BLaER1 treated with 17β-estradiol and CSF1 and Interleukin-3, amounts not matched to agents 10 nM and 100 nM (cell line): ENCODE measurements around the gene YIPF3.
A peak's percentile ranks its signal among the peaks of the same experiment; 100 is the strongest.

Experiments used
- H3K27ac ChIP-seq, 11 experiments: shearing (Covaris generic); formaldehyde crosslinking; 2 replicates each; pipeline ENCODE4 v1.8.1; 2022
- H3K27me3 ChIP-seq, 11 experiments: shearing (Covaris generic); formaldehyde crosslinking; 2 replicates each; pipeline ENCODE4 v1.8.1; 2022
- H3K36me3 ChIP-seq, 11 experiments: shearing (Covaris generic); formaldehyde crosslinking; 2 replicates each; pipeline ENCODE4 v1.8.1; 2022
- H3K4me1 ChIP-seq, 10 experiments: shearing (Covaris generic); formaldehyde crosslinking; 2 replicates each; pipeline ENCODE4 v1.8.1; 2022
- H3K4me2 ChIP-seq, 11 experiments: shearing (Covaris generic); formaldehyde crosslinking; 2 replicates each; pipeline ENCODE4 v1.8.1; 2022
- H3K4me3 ChIP-seq, 10 experiments: shearing (Covaris generic); formaldehyde crosslinking; 2 replicates each; pipeline ENCODE4 v1.8.1; 2022
- H3K9ac ChIP-seq, 11 experiments: shearing (Covaris generic); formaldehyde crosslinking; 2 replicates each; pipeline ENCODE4 v1.8.1; 2022
- H3K9me3 ChIP-seq, 11 experiments: shearing (Covaris generic); formaldehyde crosslinking; replicated peaks in 1 of 11; 2 replicates each; pipeline ENCODE4 v1.8.1; 2022
- H4K20me1 ChIP-seq, 11 experiments: shearing (Covaris generic); formaldehyde crosslinking; 2 replicates each; pipeline ENCODE4 v1.8.1; 2022
- Cebpa-rat ChIP-seq, 11 experiments: shearing (Covaris generic); IDR thresholded peaks; 2 replicates each; pipeline ENCODE4 v1.8.1; 2022

YIPF3 gene

DNA sequence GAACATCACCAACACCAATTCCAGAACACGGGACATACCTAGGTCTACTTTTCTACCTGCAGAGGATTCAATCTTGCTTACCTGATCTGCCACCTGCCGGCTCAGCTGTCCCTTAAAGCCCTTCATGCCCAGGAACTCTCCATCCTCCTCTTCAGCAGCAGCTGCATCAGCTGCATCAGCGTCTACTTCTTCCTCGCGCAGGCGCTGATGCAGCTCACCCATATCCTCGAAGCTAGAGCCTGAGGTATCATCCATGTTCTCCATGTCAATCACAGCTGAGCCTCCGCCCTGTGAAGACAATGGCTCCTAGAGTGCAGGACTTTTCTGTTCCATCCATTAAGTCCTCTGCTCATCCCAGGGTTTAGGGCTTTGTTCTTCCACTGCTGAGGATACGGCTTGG, 918 bp downstream of the YIPF3 start:
- Histone ChIP-seq H3K4me2 (peak overlapping the region; percentile 89 to 99 (median 96)), H4K20me1 (peaks cover 30 to 87% (median 79%) of the 10 kb centered on the region in 11 experiments; a peak in 20 of 22 replicates), H3K9ac (peak overlapping the region; percentile 88 to 99 (median 95)), H3K27me3 (peaks cover 0 to under 1% (median 0%) of the 10 kb centered on the region in 11 experiments; a peak in 2 of 22 replicates), H3K36me3 (peaks cover 67 to 76% (median 70%) of the 10 kb centered on the region in 11 experiments), H3K27ac (peak overlapping the region; percentile 77 to 97 (median 91); a peak in 21 of 22 replicates), H3K9me3 (no peaks in the 10 kb centered on the region), H3K4me3 (peak overlapping the region; percentile 84 to 99 (median 96)), H3K4me1 (peaks cover 56 to 69% (median 64%) of the 10 kb centered on the region in 10 experiments)
- TF ChIP-seq Cebpa-rat (IDR thresholded peaks at IDR 0.05) = no peak

DNA sequence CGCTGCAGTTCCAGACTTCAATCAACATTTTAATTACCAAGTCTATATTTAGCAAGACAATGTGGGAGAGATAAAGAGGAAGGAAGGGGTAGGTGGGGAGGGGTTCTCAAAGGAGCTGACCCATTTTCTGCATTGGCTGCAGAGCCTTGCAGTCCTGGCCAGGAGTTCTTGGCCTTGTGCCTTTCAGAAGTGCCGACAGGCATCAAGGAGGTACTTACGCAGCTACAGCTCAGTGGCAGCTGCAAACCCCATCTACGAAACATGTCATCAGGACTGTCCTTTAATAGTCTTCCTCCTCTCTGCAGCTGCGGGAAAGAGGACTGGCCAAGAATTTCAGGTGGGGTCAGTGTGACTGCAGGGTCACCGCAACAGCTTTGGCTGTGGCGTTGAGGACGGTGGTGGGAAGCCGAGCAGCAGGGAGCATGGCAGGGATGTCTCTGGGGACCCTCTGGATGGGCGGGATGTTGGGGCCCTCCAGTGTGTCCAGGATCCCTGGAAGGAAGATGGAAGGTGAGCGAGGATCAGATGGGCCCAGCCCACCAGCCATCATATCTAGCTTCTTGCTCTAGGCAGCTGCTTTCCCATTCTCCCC, 4.8 kb downstream of the YIPF3 start:
- H3K27me3 ChIP-seq = peaks cover 32 to 39% (median 36%) of the 10 kb centered on the region in 11 experiments
- H3K4me1 ChIP-seq = peaks cover 62 to 77% (median 72%) of the 10 kb centered on the region in 10 experiments
- H3K27ac ChIP-seq = no peak overlapping the region
- peaks cover 48 to 54% (median 52%) of the 10 kb centered on the region in 11 experiments for H3K36me3 ChIP-seq
- 0 out of 20 replicates have a peak overlapping the region, but pooled peaks of 1 of the 10 experiments have one; percentile 21 for H3K4me3 ChIP-seq
- H4K20me1 ChIP-seq = peaks cover 38 to 91% (median 82%) of the 10 kb centered on the region in 11 experiments; a peak in 20 of 22 replicates
- H3K4me2 ChIP-seq = peak overlapping the region; percentile 28 to 97 (median 75); a peak in 21 of 22 replicates
- peak overlapping the region in 9 of 11 experiments; percentile 1 to 55 (median 38); a peak in 12 of 22 replicates for H3K9ac ChIP-seq
- no peaks in the 10 kb centered on the region for H3K9me3 ChIP-seq
- TF ChIP-seq Cebpa-rat (IDR thresholded peaks at IDR 0.05) = no peak

DNA sequence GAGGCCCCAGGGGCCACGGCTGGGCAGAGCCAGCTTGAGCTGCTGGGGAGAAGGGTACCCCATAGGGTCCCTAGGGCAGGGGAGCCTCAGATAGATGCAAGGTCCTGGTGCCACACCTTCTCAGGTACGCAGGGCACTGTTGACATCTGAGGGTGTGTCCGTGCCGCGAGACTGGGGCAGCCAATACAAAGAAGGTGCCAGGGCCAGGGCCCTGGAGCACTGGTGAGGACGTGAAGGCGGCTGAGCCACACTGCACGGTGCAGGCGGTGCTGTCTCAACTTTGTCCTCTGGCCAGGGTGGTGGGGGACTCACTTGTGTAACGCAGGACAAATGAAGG, 5.9 kb downstream of the YIPF3 start:
- Histone ChIP-seq H3K27me3 (peaks cover 32 to 39% (median 36%) of the 10 kb centered on the region in 11 experiments), H3K9me3 (no peaks in the 10 kb centered on the region), H3K4me1 (peaks cover 62 to 84% (median 74%) of the 10 kb centered on the region in 10 experiments), H3K4me2 (peak overlapping the region; percentile 88 to 99 (median 97)), H3K4me3 (peak overlapping the region; percentile 60 to 80 (median 68); a peak in 15 of 20 replicates), H3K9ac (peak overlapping the region in 8 of 11 experiments; percentile 67 to 79 (median 73); a peak in 13 of 22 replicates), H3K36me3 (peaks cover 52 to 59% (median 55%) of the 10 kb centered on the region in 11 experiments), H3K27ac (no peak overlapping the region), H4K20me1 (peaks cover 38 to 98% (median 80%) of the 10 kb centered on the region in 11 experiments; a peak in 20 of 22 replicates)
- TF ChIP-seq Cebpa-rat (IDR thresholded peaks at IDR 0.05) = no peak

DNA sequence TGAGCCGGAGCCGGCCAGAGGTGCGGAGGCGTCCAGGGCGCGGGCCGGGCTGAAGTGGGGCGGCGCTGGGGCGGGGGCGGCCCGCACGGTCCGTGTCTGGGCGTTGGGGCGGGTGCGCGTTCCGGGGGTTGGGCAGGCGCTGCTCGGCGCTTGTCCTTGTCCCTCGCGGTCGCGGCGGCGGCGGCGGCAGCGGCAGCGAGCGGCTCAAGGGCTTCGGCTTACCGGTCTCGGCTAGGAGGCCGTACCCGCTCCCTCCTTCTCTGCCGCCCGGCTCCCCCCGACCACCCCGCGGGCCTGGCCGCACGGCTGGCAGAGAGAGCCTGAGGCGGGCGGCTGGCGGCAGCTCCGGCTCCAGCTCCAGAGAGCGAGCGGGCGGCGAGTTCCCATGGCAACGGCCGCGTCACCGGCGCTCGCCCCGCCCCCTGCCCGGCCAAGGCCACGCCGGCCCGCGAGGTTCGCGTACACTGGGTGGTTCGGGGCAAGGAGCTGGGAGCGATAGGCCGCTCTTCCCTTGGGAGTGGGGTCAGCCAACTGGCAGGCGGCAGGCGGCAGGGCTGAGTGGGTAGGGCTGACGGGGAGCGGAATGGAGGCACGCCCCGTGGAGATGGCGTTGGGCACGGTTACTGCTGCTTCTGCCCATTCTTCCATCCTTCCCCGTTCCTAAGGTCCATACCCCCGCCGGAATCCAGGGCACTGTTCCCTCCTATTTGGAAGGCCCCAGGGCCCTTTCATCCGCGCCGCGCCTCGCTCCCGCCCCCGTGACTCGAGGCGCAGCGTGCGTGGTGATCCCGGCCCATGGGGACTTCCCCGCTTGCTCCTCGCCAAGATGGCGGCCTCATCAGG, 6.5 kb downstream of the YIPF3 start, which contains the start of gene LRRC73:
TSS of gene LRRC73 (minus strand) at position 363 of the 843 bp plus-strand sequence. CDS start 561 bp downstream, outside the sequence.
- H3K4me3 ChIP-seq = peak within 1 kb of the TSS; percentile 60 to 80 (median 68)
- no peak within 1 kb of the TSS; a peak in 2 of 22 replicates for H3K27ac ChIP-seq
- peaks cover 56 to 79% (median 69%) of the 10 kb centered on the region in 10 experiments for H3K4me1 ChIP-seq
- H3K27me3 ChIP-seq = peaks cover 32 to 39% (median 36%) of the 10 kb centered on the region in 11 experiments
- peak within 1 kb of the TSS; percentile 60 to 79 (median 72); a peak in 21 of 22 replicates for H3K9ac ChIP-seq
- peaks cover 38 to 99% (median 80%) of the 10 kb centered on the region in 11 experiments; a peak in 20 of 22 replicates for H4K20me1 ChIP-seq
- no peaks in the 10 kb centered on the region for H3K9me3 ChIP-seq
- H3K4me2 ChIP-seq = peak within 1 kb of the TSS; percentile 88 to 99 (median 97)
- TF ChIP-seq Cebpa-rat (IDR thresholded peaks at IDR 0.05) = no peak
- peaks cover 52 to 59% (median 55%) of the 10 kb centered on the region in 11 experiments for H3K36me3 ChIP-seq

DNA sequence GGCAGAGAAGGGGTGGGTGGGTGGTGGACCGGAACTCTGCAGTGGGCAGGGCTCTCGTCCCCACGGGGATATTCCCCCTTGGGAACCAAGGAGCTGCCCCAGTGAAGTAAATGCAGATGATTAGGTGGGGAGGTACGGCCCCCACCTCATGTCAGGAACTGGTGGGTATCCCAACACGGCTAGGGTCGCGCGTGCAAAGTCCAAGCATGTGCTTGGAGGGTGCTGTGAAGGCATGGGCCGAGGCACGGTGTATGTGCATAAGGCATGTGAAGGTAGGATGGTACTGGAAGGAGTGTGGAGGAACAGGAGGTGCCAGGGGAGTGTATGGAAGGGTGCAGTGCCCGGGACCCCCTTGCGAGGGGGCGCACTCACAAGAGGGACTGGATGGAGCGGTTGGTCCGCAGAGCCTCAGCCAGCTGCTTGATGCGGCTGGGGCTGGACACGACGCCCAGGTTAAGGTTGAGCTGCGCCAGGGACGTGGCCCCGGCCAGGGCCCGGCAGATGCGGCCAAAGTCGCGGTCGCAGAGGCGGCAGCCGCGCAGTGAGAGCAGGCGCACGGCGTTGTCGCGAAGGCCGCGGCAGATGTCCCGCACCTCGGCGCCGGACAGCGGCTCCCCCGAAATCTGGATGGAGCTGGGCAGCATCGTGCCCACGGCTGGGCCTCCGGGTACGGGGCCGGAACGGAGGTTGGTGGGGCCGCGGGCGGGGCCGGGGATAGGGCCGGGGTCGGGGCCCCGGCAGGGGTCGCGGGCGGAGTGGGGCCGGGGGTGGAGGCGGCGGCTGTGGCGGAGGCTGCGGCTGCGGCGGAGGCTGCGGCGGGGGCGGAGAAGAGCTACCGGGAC, 7.4 kb downstream of the YIPF3 start:
- H3K9ac ChIP-seq = peak overlapping the region; percentile 60 to 79 (median 72); a peak in 20 of 22 replicates
- no peak overlapping the region; a peak in 1 of 22 replicates for H3K27ac ChIP-seq
- H3K4me1 ChIP-seq = peaks cover 48 to 71% (median 61%) of the 10 kb centered on the region in 10 experiments
- H3K4me2 ChIP-seq = peak overlapping the region; percentile 88 to 99 (median 97)
- peak overlapping the region; percentile 60 to 80 (median 68) for H3K4me3 ChIP-seq
- no peak for TF ChIP-seq Cebpa-rat (IDR thresholded peaks at IDR 0.05)
- H4K20me1 ChIP-seq = peaks cover 34 to 98% (median 75%) of the 10 kb centered on the region in 11 experiments; a peak in 20 of 22 replicates
- H3K9me3 ChIP-seq = no peaks in the 10 kb centered on the region
- peaks cover 32 to 39% (median 36%) of the 10 kb centered on the region in 11 experiments for H3K27me3 ChIP-seq
- H3K36me3 ChIP-seq = peaks cover 52 to 59% (median 55%) of the 10 kb centered on the region in 11 experiments

DNA sequence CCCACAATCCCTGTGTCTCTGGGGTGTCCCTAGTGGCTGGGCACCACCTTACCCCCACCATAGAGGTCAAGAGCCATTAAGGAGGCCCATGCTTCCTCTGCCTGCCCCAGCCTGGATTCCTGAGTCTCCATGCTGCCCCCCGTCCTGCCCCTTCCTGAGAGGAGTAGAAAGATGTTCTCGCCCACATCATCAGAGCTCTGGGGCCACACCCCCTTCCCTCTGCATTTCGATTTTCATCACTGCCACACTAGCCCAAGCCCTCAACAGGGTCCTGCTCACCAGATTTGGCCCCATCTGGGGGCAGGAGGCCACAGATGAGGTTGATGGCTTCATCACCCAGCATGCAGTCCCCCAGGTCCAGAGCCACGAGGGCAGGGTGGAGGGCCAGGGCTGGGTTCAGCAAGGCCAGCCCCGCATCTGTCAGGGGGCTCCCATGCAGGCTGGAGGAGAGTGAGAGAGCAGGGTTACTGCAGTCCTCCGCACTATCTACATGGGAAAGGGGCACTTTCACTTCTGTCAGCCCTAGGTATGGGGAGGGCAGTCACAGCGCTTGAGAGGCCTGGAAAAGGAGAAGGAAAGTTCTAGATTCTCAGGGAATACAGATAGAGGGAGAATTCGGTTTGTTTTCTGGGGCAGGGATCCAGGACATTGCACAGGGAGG, 8.1 kb downstream of the YIPF3 start:
- H3K27me3 ChIP-seq = peaks cover 32 to 39% (median 36%) of the 10 kb centered on the region in 11 experiments
- peaks cover 49 to 59% (median 55%) of the 10 kb centered on the region in 11 experiments for H3K36me3 ChIP-seq
- H3K4me1 ChIP-seq = peaks cover 40 to 67% (median 54%) of the 10 kb centered on the region in 10 experiments
- H3K27ac ChIP-seq = no peak overlapping the region
- H3K4me2 ChIP-seq = peak overlapping the region; percentile 88 to 99 (median 97); a peak in 20 of 22 replicates
- TF ChIP-seq Cebpa-rat (IDR thresholded peaks at IDR 0.05) = no peak
- H3K9ac ChIP-seq = peak overlapping the region in 1 of 11 experiments; percentile 24; a peak in 2 of 22 replicates
- peaks cover 29 to 93% (median 69%) of the 10 kb centered on the region in 11 experiments; a peak in 20 of 22 replicates for H4K20me1 ChIP-seq
- H3K4me3 ChIP-seq = peak overlapping the region in 2 of 10 experiments; percentile 64 to 66; a peak in 1 of 20 replicates
- H3K9me3 ChIP-seq = no peaks in the 10 kb centered on the region

DNA sequence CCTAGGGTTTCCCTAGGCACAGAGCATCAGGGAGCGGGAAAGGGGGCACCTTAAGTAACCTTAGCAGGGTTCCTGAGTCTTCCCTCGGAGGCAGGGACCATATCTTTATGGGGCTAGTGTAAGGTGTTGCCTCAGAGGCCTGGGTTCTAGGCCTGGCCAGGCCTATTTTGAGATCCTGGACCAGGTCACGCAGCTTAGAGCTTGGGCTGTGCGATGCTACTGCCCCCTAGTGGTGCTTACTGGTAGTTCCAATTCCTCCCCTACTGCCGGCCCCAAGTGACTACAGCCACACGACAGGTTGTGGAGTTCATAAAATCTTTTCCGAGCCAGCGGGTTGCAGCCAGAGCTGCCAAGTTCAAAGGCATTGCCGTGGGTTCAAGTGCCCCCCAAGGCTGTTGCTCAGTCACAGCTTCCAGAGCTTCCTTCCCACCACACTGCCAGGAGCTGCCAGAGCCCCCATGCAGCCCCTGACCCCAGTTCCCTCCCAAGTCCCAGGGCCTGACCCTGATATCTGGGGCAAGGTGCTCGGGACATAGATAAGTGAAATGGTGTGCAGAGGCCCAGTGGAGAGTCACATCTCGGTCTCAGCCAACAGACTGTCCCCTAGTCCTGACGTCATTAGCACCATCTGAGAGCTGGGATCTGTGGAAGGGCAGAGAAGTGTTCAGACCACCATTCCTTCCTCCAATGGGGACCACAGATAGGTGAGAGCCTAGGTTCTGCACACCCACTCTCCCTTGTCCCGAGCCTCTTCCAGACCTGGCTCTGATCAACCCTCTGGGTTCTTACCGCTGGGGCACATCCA, 9.9 kb downstream of the YIPF3 start:
- Histone ChIP-seq H3K27ac (no peak overlapping the region), H3K9me3 (no peaks in the 10 kb centered on the region)
- no peak for TF ChIP-seq Cebpa-rat (IDR thresholded peaks at IDR 0.05)

More for the DNA sequence above, 9.9 kb downstream of the YIPF3 start:
- peaks cover 49 to 59% (median 55%) of the 10 kb centered on the region in 11 experiments for H3K36me3 ChIP-seq
- H3K4me1 ChIP-seq = peaks cover 23 to 49% (median 38%) of the 10 kb centered on the region in 10 experiments
- H3K27me3 ChIP-seq = peaks cover 32 to 39% (median 36%) of the 10 kb centered on the region in 11 experiments
- peaks cover 13 to 91% (median 52%) of the 10 kb centered on the region in 11 experiments; a peak in 20 of 22 replicates for H4K20me1 ChIP-seq
- H3K4me3 ChIP-seq = no peak overlapping the region
- H3K9ac ChIP-seq = peak overlapping the region in 2 of 11 experiments; percentile 31 to 47; a peak in 2 of 22 replicates
- H3K4me2 ChIP-seq = peak overlapping the region in 4 of 11 experiments; percentile 0 to 41 (median 14); a peak in 3 of 22 replicates
